ENCODE results near the gene IMMP2L.

Gene IMMP2L

GRCh38 chr7:111056371-111056770, 505.9 kb downstream of the IMMP2L start:
- DNase-seq: no peak

- DNase-seq: no peak
Observed at GRCh38 chr7:111053035-111053434, 509.3 kb downstream of the IMMP2L start.

GRCh38 chr7:111051832-111052231, 510.5 kb downstream of the IMMP2L start:
- no peak for DNase-seq

- DNase-seq: no peak
Observed at GRCh38 chr7:111050875-111051416, 511.3 kb downstream of the IMMP2L start.

- no peak for DNase-seq
Observed at GRCh38 chr7:111049971-111050680, 512.2 kb downstream of the IMMP2L start.

- no peak for DNase-seq
Observed at GRCh38 chr7:111047595-111047994, 514.7 kb downstream of the IMMP2L start.

GRCh38 chr7:111045449-111045848, 516.8 kb downstream of the IMMP2L start:
- no peak for DNase-seq

- no peak for DNase-seq
Observed at GRCh38 chr7:111043561-111043960, 518.7 kb downstream of the IMMP2L start.

GRCh38 chr7:111042842-111043241, 519.5 kb downstream of the IMMP2L start:
- DNase-seq: no peak

GRCh38 chr7:111041577-111041976, 520.7 kb downstream of the IMMP2L start:
- DNase-seq: no peak

GRCh38 chr7:111038185-111038584, 524.1 kb downstream of the IMMP2L start:
- no peak for DNase-seq

GRCh38 chr7:111031916-111032315, 530.4 kb downstream of the IMMP2L start:
- no peak for DNase-seq

- DNase-seq: no peak
Observed at GRCh38 chr7:111030336-111030735, 532.0 kb downstream of the IMMP2L start.

GRCh38 chr7:111029574-111030251, 532.6 kb downstream of the IMMP2L start:
- DNase-seq: peak; percentile 33

GRCh38 chr7:111029141-111029572, 533.1 kb downstream of the IMMP2L start:
- DNase-seq: no peak

GRCh38 chr7:111027396-111027795, 534.9 kb downstream of the IMMP2L start:
- DNase-seq: no peak

- DNase-seq: no peak
Observed at GRCh38 chr7:111026806-111027205, 535.5 kb downstream of the IMMP2L start.

GRCh38 chr7:111026343-111026742, 535.9 kb downstream of the IMMP2L start:
- no peak for DNase-seq

GRCh38 chr7:111025006-111025405, 537.3 kb downstream of the IMMP2L start:
- no peak for DNase-seq

- DNase-seq: no peak
Observed at GRCh38 chr7:111018960-111019736, 543.1 kb downstream of the IMMP2L start.

- DNase-seq: no peak
Observed at GRCh38 chr7:111018447-111018846, 543.8 kb downstream of the IMMP2L start.

GRCh38 chr7:111014079-111014478, 548.2 kb downstream of the IMMP2L start:
- no peak for DNase-seq

Data from activated CD8-positive, alpha-beta memory T cell treated with anti-CD3 and anti-CD28 coated beads, Interleukin-2, amount 50 U/mL, for 4 hours (primary cell).